ENCODE data around the gene IFNAR2. TPM values are rescaled to one million over a fixed set of nuclear protein-coding genes. Genes with fewer than 3 reads are reported as not detected.

The IFNAR2 gene
- total RNA-seq, 1 donor from 2014 or later = 23.3 TPM

- FAIRE-seq (no peak), DNase-seq (ENCODE audit: low read depth) (no peak)
- peaks cover 5% of the 10 kb centered on the region for H3K4me1 Mint-ChIP-seq (ENCODE audit: low read depth, unreplicated experiment)
- no peaks in the 10 kb centered on the region for H3K4me1 ChIP-seq (ENCODE audit: insufficient read depth, low read length)
- peaks cover 7% of the 10 kb centered on the region for H3K27me3 ChIP-seq (ENCODE audit: insufficient read depth, low read length)
- no peak overlapping the region for H3K9ac ChIP-seq (ENCODE audit: low read length)
- no peaks in the 10 kb centered on the region for H3K9me3 Mint-ChIP-seq (ENCODE audit: unreplicated experiment)
- no peaks in the 10 kb centered on the region for H3K36me3 Mint-ChIP-seq (ENCODE audit: low read depth, unreplicated experiment)
- no peak overlapping the region for H3K4me3 Mint-ChIP-seq (ENCODE audit: unreplicated experiment)
- H4K20me1 ChIP-seq (ENCODE audit: insufficient read depth, low read length) = no peaks in the 10 kb centered on the region
- no peak overlapping the region for H3K27ac Mint-ChIP-seq (ENCODE audit: unreplicated experiment)
- no peak overlapping the region for H2AFZ ChIP-seq (ENCODE audit: low read depth, low read length)
- no peaks in the 10 kb centered on the region for H3K9me3 ChIP-seq (ENCODE audit: insufficient read depth, low read depth, low read length)
- H3K4me3 ChIP-seq (ENCODE audit: insufficient read depth, low read depth, low read length) = no peak overlapping the region
- H3K27ac ChIP-seq (ENCODE audit: low read depth, low read length) = no peak overlapping the region
- H3K79me2 ChIP-seq (ENCODE audit: insufficient read depth, low read length) = no peaks in the 10 kb centered on the region
- no peak overlapping the region for H3K4me2 ChIP-seq (ENCODE audit: low read length)
- H3K27me3 Mint-ChIP-seq (ENCODE audit: low read depth, unreplicated experiment) = peaks cover 5% of the 10 kb centered on the region
- TF ChIP-seq CTCF (IDR thresholded peaks at IDR 0.05; ENCODE audit: insufficient read depth, low read depth, low read length) = no peak
- no peak for TF ChIP-seq EZH2 (IDR thresholded peaks at IDR 0.05; ENCODE audit: insufficient read depth, low read length)
- H3K36me3 ChIP-seq (ENCODE audit: insufficient read depth, low read length) = no peaks in the 10 kb centered on the region
Measured at GRCh38 chr21:33197496-33197895, 32.2 kb upstream of the IFNAR2 start.

- H3K27ac ChIP-seq (ENCODE audit: low read depth, low read length) = no peak overlapping the region
- no peak for TF ChIP-seq EZH2 (IDR thresholded peaks at IDR 0.05; ENCODE audit: insufficient read depth, low read length)
- no peak for TF ChIP-seq CTCF (IDR thresholded peaks at IDR 0.05; ENCODE audit: insufficient read depth, low read depth, low read length)
Measured at GRCh38 chr21:33198346-33199099, 31.2 kb upstream of the IFNAR2 start.

GRCh38 chr21:33199100-33199464 lies 30.7 kb upstream of the IFNAR2 start:
- FAIRE-seq = no peak
- Histone ChIP-seq H4K20me1 (ENCODE audit: insufficient read depth, low read length) (no peaks in the 10 kb centered on the region), H3K36me3 (ENCODE audit: insufficient read depth, low read length) (no peaks in the 10 kb centered on the region), H3K4me3 (ENCODE audit: insufficient read depth, low read depth, low read length) (no peak overlapping the region), H2AFZ (ENCODE audit: low read depth, low read length) (no peak overlapping the region), H3K27ac (ENCODE audit: low read depth, low read length) (no peak overlapping the region), H3K9ac (ENCODE audit: low read length) (no peak overlapping the region), H3K79me2 (ENCODE audit: insufficient read depth, low read length) (no peaks in the 10 kb centered on the region), H3K4me1 (ENCODE audit: insufficient read depth, low read length) (peaks cover 13% of the 10 kb centered on the region), H3K4me2 (ENCODE audit: low read length) (no peak overlapping the region), H3K9me3 (ENCODE audit: insufficient read depth, low read depth, low read length) (no peaks in the 10 kb centered on the region), H3K27me3 (ENCODE audit: insufficient read depth, low read length) (peaks cover 6% of the 10 kb centered on the region)
- Mint-ChIP-seq H3K4me3 (ENCODE audit: unreplicated experiment) (no peak overlapping the region), H3K27ac (ENCODE audit: unreplicated experiment) (no peak overlapping the region), H3K9me3 (ENCODE audit: unreplicated experiment) (no peaks in the 10 kb centered on the region), H3K4me1 (ENCODE audit: low read depth, unreplicated experiment) (peaks cover 15% of the 10 kb centered on the region), H3K27me3 (ENCODE audit: low read depth, unreplicated experiment) (peaks cover 5% of the 10 kb centered on the region), H3K36me3 (ENCODE audit: low read depth, unreplicated experiment) (no peaks in the 10 kb centered on the region)
- peak; percentile 36 for DNase-seq (ENCODE audit: low read depth)
- TF ChIP-seq EZH2 (IDR thresholded peaks at IDR 0.05; ENCODE audit: insufficient read depth, low read length) (no peak), CTCF (IDR thresholded peaks at IDR 0.05; ENCODE audit: insufficient read depth, low read depth, low read length) (no peak)

More at GRCh38 chr21:33198346-33199099, 31.2 kb upstream of the IFNAR2 start:
- Histone ChIP-seq H3K36me3 (ENCODE audit: insufficient read depth, low read length) (no peaks in the 10 kb centered on the region), H4K20me1 (ENCODE audit: insufficient read depth, low read length) (no peaks in the 10 kb centered on the region), H3K9me3 (ENCODE audit: insufficient read depth, low read depth, low read length) (no peaks in the 10 kb centered on the region), H3K9ac (ENCODE audit: low read length) (no peak overlapping the region), H2AFZ (ENCODE audit: low read depth, low read length) (no peak overlapping the region), H3K79me2 (ENCODE audit: insufficient read depth, low read length) (no peaks in the 10 kb centered on the region), H3K4me1 (ENCODE audit: insufficient read depth, low read length) (peaks cover 8% of the 10 kb centered on the region), H3K4me2 (ENCODE audit: low read length) (no peak overlapping the region), H3K4me3 (ENCODE audit: insufficient read depth, low read depth, low read length) (no peak overlapping the region), H3K27me3 (ENCODE audit: insufficient read depth, low read length) (peaks cover 6% of the 10 kb centered on the region)
- no peaks in the 10 kb centered on the region for H3K36me3 Mint-ChIP-seq (ENCODE audit: low read depth, unreplicated experiment)
- no peak overlapping the region for H3K4me3 Mint-ChIP-seq (ENCODE audit: unreplicated experiment)
- H3K4me1 Mint-ChIP-seq (ENCODE audit: low read depth, unreplicated experiment) = peaks cover 11% of the 10 kb centered on the region
- no peaks in the 10 kb centered on the region for H3K9me3 Mint-ChIP-seq (ENCODE audit: unreplicated experiment)
- no peak for FAIRE-seq
- H3K27me3 Mint-ChIP-seq (ENCODE audit: low read depth, unreplicated experiment) = peaks cover 5% of the 10 kb centered on the region
- DNase-seq (ENCODE audit: low read depth) = peak; percentile 56
- H3K27ac Mint-ChIP-seq (ENCODE audit: unreplicated experiment) = no peak overlapping the region
